ENCODE data around the gene HERC3. TPM values are rescaled to one million over a fixed set of nuclear protein-coding genes. Genes with fewer than 3 reads are reported as not detected.

The HERC3 gene
- total RNA-seq, 1 donor from 2014 or later, result 14.2 TPM

DNA sequence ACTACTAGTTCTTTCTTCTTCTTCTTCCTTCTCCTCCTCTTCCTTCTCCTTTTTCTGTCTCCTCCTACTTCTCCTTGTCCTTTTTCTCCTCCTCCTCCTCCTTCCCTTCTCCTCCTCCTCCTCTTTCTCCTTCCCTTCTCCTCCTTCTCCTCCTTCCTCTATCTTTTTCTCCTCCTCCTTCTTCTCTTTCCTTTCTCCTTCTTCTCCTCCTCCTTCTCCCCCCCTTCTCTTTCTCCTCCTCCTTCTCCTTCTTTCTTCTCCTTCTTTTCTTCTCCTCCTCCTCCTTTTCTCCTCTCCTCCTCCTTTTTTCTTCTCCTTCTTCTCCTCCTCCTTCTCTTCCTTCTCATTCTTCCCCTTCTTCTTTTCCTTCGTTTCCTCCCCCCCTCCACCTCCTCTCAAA is 127.1 kb downstream of the HERC3 start:
- Mint-ChIP-seq H3K27ac (no peak overlapping the region), H3K36me3 (ENCODE audit: low read depth) (peaks cover 27% of the 10 kb centered on the region), H3K9me3 (peaks cover 32% of the 10 kb centered on the region), H3K4me1 (ENCODE audit: low read depth) (no peaks in the 10 kb centered on the region), H3K4me3 (no peak overlapping the region), H3K27me3 (ENCODE audit: insufficient read depth) (no peaks in the 10 kb centered on the region)
- no peak for DNase-seq (ENCODE audit: low spot score)
- intact Hi-C loops (cut with micrococcal nuclease), result no loop called here

DNA sequence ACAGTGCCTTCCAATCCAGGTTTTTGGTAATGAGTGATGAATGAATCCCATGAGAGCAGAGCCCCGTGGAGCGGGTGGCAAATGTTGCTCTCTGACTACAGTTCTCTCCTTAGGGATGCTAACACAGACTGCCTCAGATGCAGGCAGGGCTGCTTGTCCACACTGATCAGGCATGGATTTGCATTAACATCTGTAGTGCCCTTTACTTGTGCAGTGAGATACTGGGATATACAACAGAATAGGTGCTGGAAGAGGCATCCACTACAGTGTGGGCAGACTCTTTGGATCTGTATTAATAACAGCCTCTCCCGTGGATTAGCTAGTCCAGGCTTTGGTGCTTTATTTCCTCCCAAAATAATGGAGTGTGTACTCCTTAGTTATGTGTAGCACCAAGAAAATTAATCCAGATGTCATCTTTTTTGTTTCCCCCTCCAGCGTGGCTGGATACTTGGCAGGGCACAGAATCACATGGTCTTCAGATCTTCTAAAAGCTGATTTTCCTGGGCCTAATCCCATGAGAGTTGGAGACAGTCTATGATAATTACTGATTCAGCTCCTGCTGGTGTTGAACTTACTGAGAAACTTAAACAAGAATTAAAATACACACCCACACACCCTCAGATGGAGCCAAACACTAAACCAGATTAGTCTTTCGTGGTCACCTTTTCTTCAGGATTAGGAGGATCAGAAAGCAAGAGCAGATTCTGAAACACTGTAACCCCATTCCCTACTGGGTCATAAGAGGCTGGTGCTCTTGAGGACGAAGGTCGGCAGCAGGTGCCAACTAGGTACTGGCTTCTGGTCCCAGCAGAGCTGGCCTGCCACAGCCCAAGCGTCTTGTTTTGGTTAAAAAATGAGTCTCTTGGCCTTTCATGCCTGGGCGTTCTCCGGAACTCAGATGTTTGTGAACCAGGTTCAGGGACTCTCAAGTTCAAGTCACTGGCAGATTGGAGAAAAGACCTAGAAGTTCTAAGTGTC is 128.5 kb downstream of the HERC3 start:
- peaks cover 23% of the 10 kb centered on the region for H3K36me3 Mint-ChIP-seq (ENCODE audit: low read depth)
- intact Hi-C loops (cut with micrococcal nuclease), result no loop called here
- no peak overlapping the region for H3K4me3 Mint-ChIP-seq
- H3K4me1 Mint-ChIP-seq (ENCODE audit: low read depth), result no peaks in the 10 kb centered on the region
- H3K27me3 Mint-ChIP-seq (ENCODE audit: insufficient read depth), result no peaks in the 10 kb centered on the region
- no peak overlapping the region for H3K27ac Mint-ChIP-seq
- DNase-seq (ENCODE audit: low spot score), result no peak
- peaks cover 27% of the 10 kb centered on the region for H3K9me3 Mint-ChIP-seq

DNA sequence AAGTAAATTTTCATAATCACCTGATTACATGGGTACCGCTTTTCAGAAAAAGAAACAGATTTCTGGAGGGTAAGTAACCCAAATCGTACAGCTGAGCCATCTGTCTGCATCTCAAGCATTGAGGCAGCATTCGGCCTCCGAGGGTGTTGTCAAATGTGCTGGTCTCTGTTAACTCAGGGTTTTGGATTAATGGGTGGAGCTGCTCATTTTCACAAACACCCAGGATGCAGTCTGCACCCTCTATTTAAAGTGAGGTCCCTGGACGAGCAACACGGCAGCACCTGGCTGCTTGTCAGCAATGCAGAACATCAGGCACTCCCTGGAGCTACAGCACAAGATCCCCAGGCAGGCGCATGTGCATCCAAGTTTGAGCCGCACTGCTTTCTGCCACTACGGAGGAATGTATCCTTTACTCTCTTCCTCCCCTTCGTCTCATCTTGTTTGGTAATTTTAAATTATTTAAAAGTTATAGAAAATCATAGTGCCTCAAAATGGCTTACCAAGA is 130.0 kb downstream of the HERC3 start:
- intact Hi-C loops (cut with micrococcal nuclease), result no loop called here
- Mint-ChIP-seq H3K27ac (no peak overlapping the region), H3K9me3 (peaks cover 13% of the 10 kb centered on the region), H3K36me3 (ENCODE audit: low read depth) (peaks cover 19% of the 10 kb centered on the region), H3K4me1 (ENCODE audit: low read depth) (no peaks in the 10 kb centered on the region), H3K4me3 (no peak overlapping the region), H3K27me3 (ENCODE audit: insufficient read depth) (no peaks in the 10 kb centered on the region)
- DNase-seq (ENCODE audit: low spot score), result no peak

DNA sequence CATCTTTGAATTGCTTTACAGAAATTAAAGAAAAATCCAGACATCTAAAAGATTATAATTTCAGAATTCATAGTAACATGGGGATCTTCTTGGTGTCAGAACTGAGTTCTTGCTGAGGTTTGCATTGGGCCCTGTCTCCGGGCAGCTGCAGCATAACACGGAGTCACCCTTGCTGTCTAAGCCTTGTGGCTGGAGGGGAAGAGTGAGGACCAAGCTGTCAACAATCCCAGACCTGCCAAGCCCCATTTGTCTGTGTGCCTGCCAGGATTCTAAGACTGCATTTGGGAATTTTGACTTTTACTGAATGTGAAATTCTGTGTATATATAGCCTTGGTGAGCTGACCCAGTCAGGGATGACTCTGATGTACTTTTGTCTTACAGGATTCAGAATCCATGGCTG is 130.5 kb downstream of the HERC3 start:
- intact Hi-C loops (cut with micrococcal nuclease), result no loop called here
- peaks cover 19% of the 10 kb centered on the region for H3K36me3 Mint-ChIP-seq (ENCODE audit: low read depth)
- peaks cover 8% of the 10 kb centered on the region for H3K9me3 Mint-ChIP-seq
- H3K4me3 Mint-ChIP-seq, result no peak overlapping the region
- H3K27ac Mint-ChIP-seq, result no peak overlapping the region
- no peaks in the 10 kb centered on the region for H3K27me3 Mint-ChIP-seq (ENCODE audit: insufficient read depth)
- H3K4me1 Mint-ChIP-seq (ENCODE audit: low read depth), result no peaks in the 10 kb centered on the region
- no peak for DNase-seq (ENCODE audit: low spot score)

DNA sequence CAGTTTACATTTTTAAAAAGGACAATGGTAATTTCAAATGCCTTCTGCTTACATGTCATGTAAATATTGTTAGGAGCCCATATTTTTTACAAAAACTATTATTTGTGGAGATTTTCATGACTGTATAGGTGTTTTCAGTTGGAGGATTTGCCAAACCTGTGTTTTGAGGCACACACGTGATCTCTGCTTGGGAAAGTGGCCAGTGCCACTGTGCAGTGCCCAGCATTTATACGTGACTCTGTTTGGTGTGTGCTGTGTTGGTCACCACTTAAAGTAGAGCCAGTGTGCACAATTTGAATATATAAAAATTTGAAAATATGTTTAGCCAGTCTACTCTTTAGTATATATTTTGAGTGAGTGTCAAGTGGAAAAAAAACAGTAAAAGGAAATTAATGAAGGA is 132.1 kb downstream of the HERC3 start:
- no peaks in the 10 kb centered on the region for H3K9me3 Mint-ChIP-seq
- no peaks in the 10 kb centered on the region for H3K27me3 Mint-ChIP-seq (ENCODE audit: insufficient read depth)
- peaks cover 13% of the 10 kb centered on the region for H3K36me3 Mint-ChIP-seq (ENCODE audit: low read depth)

DNA sequence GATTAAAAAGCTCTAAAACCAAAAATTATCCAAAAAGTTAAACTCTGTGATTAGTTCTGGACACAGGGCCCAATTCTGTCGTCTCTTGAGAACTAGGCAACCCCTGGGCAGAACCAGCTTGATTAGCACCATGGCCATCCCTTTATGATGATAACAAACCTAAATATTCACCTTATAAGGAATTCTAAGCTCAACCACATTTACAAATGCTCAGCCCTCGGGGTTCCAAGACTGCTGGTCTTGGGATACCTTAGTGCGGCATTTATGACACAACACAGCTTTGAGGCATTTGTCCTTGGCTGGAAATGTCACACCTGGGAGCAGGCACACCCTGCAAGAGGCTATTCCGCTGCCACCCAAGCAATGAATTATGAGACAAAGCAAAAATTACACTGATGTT is 132.9 kb downstream of the HERC3 start:
- Mint-ChIP-seq H3K4me1 (ENCODE audit: low read depth) (no peaks in the 10 kb centered on the region), H3K27ac (no peak overlapping the region), H3K36me3 (ENCODE audit: low read depth) (peaks cover 13% of the 10 kb centered on the region), H3K9me3 (no peaks in the 10 kb centered on the region), H3K27me3 (ENCODE audit: insufficient read depth) (no peaks in the 10 kb centered on the region), H3K4me3 (no peak overlapping the region)
- intact Hi-C loops (cut with micrococcal nuclease), result no loop called here
- no peak for DNase-seq (ENCODE audit: low spot score)

More for the DNA sequence above, 132.1 kb downstream of the HERC3 start:
- Mint-ChIP-seq H3K27ac (no peak overlapping the region), H3K4me1 (ENCODE audit: low read depth) (no peaks in the 10 kb centered on the region), H3K4me3 (no peak overlapping the region)
- no peak for DNase-seq (ENCODE audit: low spot score)
- intact Hi-C loops (cut with micrococcal nuclease), result no loop called here

DNA sequence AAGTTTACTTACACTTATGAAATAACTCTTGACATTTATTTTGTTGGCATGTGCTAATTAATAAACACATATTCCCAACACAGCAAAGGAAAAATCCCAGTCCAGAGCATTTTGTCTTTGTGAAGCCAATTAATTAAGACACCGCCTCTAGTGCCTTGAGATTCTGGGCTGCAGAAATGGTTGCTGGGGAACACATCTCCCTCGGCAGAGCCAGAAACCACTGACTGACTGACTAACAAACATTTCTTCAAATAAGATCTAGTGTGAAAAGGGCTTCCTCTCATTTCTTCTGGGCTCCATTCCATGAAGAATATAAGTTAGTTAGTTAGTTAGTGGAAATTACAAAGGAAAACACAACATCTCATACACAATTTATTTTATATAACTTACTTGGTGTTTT is 133.7 kb downstream of the HERC3 start:
- Mint-ChIP-seq H3K4me1 (ENCODE audit: low read depth) (no peaks in the 10 kb centered on the region), H3K9me3 (no peaks in the 10 kb centered on the region), H3K4me3 (no peak overlapping the region), H3K27me3 (ENCODE audit: insufficient read depth) (no peaks in the 10 kb centered on the region), H3K27ac (no peak overlapping the region), H3K36me3 (ENCODE audit: low read depth) (peaks cover 16% of the 10 kb centered on the region)
- DNase-seq (ENCODE audit: low spot score), result no peak
- intact Hi-C loops (cut with micrococcal nuclease), result no loop called here

DNA sequence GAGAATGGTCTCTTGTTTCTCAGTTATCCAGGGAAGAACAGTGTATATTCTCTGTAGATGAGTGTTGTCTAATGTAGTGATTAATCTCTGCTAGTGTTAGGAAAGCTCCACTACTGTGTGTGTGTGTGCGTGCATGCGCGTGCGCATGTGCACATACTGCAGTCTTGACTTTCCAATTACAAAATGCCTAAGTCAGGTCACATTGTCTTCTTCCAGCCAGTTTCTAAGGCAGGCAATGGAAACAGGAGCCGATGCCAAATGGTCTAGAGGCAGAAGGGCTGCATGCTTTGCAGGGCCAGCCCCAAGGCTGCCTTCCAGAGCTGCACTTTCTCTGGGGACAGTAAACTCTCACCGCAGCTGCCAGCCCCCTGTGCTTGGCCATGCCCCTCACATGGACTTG is 135.9 kb downstream of the HERC3 start:
- H3K9me3 Mint-ChIP-seq, result no peaks in the 10 kb centered on the region
- no peak for DNase-seq (ENCODE audit: low spot score)
- H3K4me3 Mint-ChIP-seq, result no peak overlapping the region
- H3K36me3 Mint-ChIP-seq (ENCODE audit: low read depth), result peaks cover 20% of the 10 kb centered on the region
- no peaks in the 10 kb centered on the region for H3K4me1 Mint-ChIP-seq (ENCODE audit: low read depth)
- intact Hi-C loops (cut with micrococcal nuclease), result no loop called here
- no peaks in the 10 kb centered on the region for H3K27me3 Mint-ChIP-seq (ENCODE audit: insufficient read depth)
- H3K27ac Mint-ChIP-seq, result no peak overlapping the region

DNA sequence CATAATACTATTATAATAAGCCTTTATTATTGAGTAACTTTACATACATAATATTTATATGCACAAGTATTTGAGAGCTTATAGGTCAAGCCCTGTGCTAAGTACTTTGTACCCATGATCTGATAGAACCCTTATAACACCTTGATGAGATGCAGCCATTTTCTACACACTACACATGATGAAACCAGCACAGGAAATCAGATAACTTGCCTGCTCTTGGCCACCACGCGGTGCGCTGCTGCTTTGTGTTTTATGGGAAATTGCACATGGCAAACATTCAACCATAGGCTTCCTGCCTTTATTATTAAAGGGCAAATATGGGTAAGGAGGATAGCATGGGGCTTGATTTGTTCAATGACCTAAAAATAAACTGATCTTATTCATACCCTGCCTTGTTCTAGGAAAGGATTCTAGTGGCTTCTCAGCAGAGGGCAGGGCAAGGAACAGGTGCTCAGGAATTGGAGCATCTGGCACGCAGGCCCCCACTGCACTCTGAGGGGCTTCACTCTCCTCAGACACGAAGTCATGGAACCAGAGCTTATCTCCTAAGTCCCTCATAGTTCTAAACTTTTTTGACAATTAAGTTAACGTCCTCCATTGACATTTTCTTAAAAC is 137.0 kb downstream of the HERC3 start:
- no peaks in the 10 kb centered on the region for H3K27me3 Mint-ChIP-seq (ENCODE audit: insufficient read depth)

DNA sequence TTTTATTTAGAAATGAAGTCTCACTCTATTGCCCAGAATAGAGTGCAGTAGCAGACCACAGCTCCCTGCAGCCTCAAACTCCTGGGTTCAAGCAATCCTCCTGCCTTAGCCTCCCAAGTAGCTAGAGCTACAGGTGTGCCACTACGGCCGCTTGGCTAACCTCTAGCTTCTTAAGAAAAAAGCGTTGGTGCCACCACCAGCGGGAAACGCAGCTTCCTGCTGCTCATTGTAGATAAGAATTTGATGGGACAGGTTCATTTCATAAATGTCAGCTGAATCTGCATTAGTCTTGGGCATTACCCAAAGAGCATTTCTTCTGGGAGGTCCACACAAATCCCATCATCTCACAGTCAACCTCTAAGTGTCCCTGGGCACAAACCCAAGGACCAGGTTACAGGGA is 138.5 kb downstream of the HERC3 start:
- no peaks in the 10 kb centered on the region for H3K9me3 Mint-ChIP-seq
- H3K36me3 Mint-ChIP-seq (ENCODE audit: low read depth), result peaks cover 20% of the 10 kb centered on the region
- H3K27ac Mint-ChIP-seq, result no peak overlapping the region
- H3K4me3 Mint-ChIP-seq, result no peak overlapping the region
- intact Hi-C loops (cut with micrococcal nuclease), result no loop called here
- no peaks in the 10 kb centered on the region for H3K27me3 Mint-ChIP-seq (ENCODE audit: insufficient read depth)
- no peaks in the 10 kb centered on the region for H3K4me1 Mint-ChIP-seq (ENCODE audit: low read depth)
- no peak for DNase-seq (ENCODE audit: low spot score)

More for the DNA sequence above, 137.0 kb downstream of the HERC3 start:
- no peaks in the 10 kb centered on the region for H3K4me1 Mint-ChIP-seq (ENCODE audit: low read depth)
- intact Hi-C loops (cut with micrococcal nuclease), result no loop called here
- no peak for DNase-seq (ENCODE audit: low spot score)
- H3K27ac Mint-ChIP-seq, result no peak overlapping the region
- H3K36me3 Mint-ChIP-seq (ENCODE audit: low read depth), result peaks cover 20% of the 10 kb centered on the region
- H3K4me3 Mint-ChIP-seq, result no peak overlapping the region
- no peaks in the 10 kb centered on the region for H3K9me3 Mint-ChIP-seq

DNA sequence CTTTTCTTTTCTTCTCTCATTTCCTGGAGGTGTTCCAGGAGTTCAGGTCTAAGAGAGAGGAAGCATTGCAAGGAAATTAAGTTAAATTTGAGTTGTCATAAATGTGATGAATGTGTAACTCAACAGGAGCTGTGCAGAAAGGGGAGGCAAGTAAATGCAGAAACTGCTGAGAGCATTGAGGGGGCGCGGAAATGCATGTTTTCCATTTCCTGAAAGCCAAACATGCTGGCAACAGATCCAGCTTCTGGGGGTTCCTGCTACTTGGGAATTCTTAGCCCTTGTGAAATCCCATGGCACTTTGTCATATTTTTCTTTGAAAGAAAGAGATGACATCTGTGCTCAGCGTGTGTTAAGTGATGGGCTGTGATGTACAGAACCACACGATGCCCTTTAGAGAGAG is 139.1 kb downstream of the HERC3 start:
- Mint-ChIP-seq H3K4me1 (ENCODE audit: low read depth) (no peaks in the 10 kb centered on the region), H3K27ac (no peak overlapping the region), H3K4me3 (no peak overlapping the region), H3K36me3 (ENCODE audit: low read depth) (peaks cover 20% of the 10 kb centered on the region), H3K27me3 (ENCODE audit: insufficient read depth) (no peaks in the 10 kb centered on the region), H3K9me3 (no peaks in the 10 kb centered on the region)
- intact Hi-C loops (cut with micrococcal nuclease), result no loop called here
- no peak for DNase-seq (ENCODE audit: low spot score)

DNA sequence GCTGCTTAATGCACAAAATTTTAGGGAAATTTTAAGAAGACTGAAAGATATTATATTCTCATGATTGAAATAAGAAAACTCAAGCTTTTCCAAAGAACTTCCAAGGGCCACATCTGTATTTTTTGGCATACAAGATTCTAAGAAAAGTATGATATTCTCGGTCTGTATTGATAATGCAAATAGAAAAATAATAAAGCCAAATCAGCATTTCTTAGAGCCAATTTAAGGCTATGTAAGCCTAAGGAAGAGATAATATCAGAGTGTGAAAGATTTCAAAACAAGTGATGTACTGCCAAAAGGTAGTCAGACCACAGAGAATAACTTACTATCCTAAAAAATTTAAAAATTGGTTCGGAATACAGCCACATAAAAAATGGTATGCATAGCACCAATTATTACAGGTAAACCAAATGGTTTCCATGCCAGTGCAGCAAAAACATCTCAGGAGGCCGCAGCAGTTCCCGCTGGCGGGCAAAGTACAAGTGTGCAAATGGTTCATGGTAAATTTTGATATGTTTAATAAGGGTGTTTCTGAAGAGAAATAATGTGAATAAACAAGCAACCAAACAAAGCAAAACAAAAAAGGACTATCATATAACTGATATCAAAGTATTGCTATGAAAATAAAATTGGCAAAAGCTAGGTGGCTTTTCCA is 140.6 kb downstream of the HERC3 start:
- no peak overlapping the region for H3K4me3 Mint-ChIP-seq
- H3K9me3 Mint-ChIP-seq, result no peaks in the 10 kb centered on the region
- no peaks in the 10 kb centered on the region for H3K27me3 Mint-ChIP-seq (ENCODE audit: insufficient read depth)
- no peak overlapping the region for H3K27ac Mint-ChIP-seq
- peaks cover 6% of the 10 kb centered on the region for H3K4me1 Mint-ChIP-seq (ENCODE audit: low read depth)
- no peak for DNase-seq (ENCODE audit: low spot score)
- peaks cover 15% of the 10 kb centered on the region for H3K36me3 Mint-ChIP-seq (ENCODE audit: low read depth)
- intact Hi-C loops (cut with micrococcal nuclease), result no loop called here
